ENCODE results near the gene MMAB.

- no peak for TF ChIP-seq CTCF (conservative IDR thresholded peaks at IDR 0.05; ENCODE audit: low read depth, low read length)
- no peak for TF ChIP-seq EZH2phosphoT487 (IDR thresholded peaks at IDR 0.05; ENCODE audit: borderline replicate concordance, low read length)
- TF ChIP-seq EZH2 (IDR thresholded peaks at IDR 0.05; ENCODE audit: low read length, unreplicated experiment) = no peak
Observed at GRCh38 chr12:109531411-109531810, 41.9 kb downstream of the MMAB start.
